GM03348 (cell line): ENCODE data around the gene KPNA6.
"Not testable (repeated sequence)": the region's sequence is repeated elsewhere in the genome, so short reads cannot be mapped to it uniquely, and the experiment has no call there.

Source experiments
- DNase-seq: peaks from one replicate; pipeline ENCODE4 v3.0.0; 2012; ENCODE audit warnings: low spot score

KPNA6 gene

GRCh38 chr1:32100807-32101708, 6.8 kb upstream of the KPNA6 start:
- DNase-seq: peak; percentile 79

GRCh38 chr1:32104127-32104526, 3.7 kb upstream of the KPNA6 start:
- DNase-seq: no peak

GRCh38 chr1:32105338-32105737, 2.5 kb upstream of the KPNA6 start:
- DNase-seq: no peak

GRCh38 chr1:32106663-32107275, 1.1 kb upstream of the KPNA6 start:
- no peak for DNase-seq

- no peak for DNase-seq
These were observed 3.3 kb downstream of the KPNA6 start for GRCh38 chr1:32111040-32111623.

- DNase-seq: peak; percentile 24
These were observed 3.9 kb downstream of the KPNA6 start for GRCh38 chr1:32111789-32112188.

GRCh38 chr1:32112806-32113375, 5.0 kb downstream of the KPNA6 start:
- no peak for DNase-seq

- DNase-seq: not testable (repeated sequence)
These were observed 5.6 kb downstream of the KPNA6 start for GRCh38 chr1:32113436-32113835.

GRCh38 chr1:32114420-32114819, 6.6 kb downstream of the KPNA6 start:
- no peak for DNase-seq

GRCh38 chr1:32115496-32115895, 7.6 kb downstream of the KPNA6 start:
- DNase-seq: no peak

GRCh38 chr1:32116531-32116930, 8.7 kb downstream of the KPNA6 start:
- DNase-seq: no peak

- DNase-seq: no peak
These were observed 14.3 kb downstream of the KPNA6 start for GRCh38 chr1:32122151-32122550.

GRCh38 chr1:32123361-32123760, 15.5 kb downstream of the KPNA6 start:
- DNase-seq: not testable (repeated sequence)

- no peak for DNase-seq
These were observed 17.5 kb downstream of the KPNA6 start for GRCh38 chr1:32125313-32125712.

- no peak for DNase-seq
These were observed 18.9 kb downstream of the KPNA6 start for GRCh38 chr1:32126770-32127169.

GRCh38 chr1:32127409-32128198, 19.7 kb downstream of the KPNA6 start:
- no peak for DNase-seq

- DNase-seq: no peak
These were observed 20.6 kb downstream of the KPNA6 start for GRCh38 chr1:32128479-32128878.

GRCh38 chr1:32128964-32129363, 21.1 kb downstream of the KPNA6 start:
- DNase-seq: no peak

GRCh38 chr1:32133950-32134280, 26.1 kb downstream of the KPNA6 start:
- DNase-seq: not testable (repeated sequence)

GRCh38 chr1:32137111-32137510, 29.3 kb downstream of the KPNA6 start:
- DNase-seq: no peak

GRCh38 chr1:32138965-32139364, 31.1 kb downstream of the KPNA6 start:
- DNase-seq: peak; percentile 18
